ENCODE data around the gene DNM2.
"Not testable (repeated sequence)": the region's sequence is repeated elsewhere in the genome, so short reads cannot be mapped to it uniquely, and the experiment has no call there.

The DNM2 gene

GRCh38 chr19:10717356-10718204 lies at the start of gene DNM2:
TSS of gene DNM2 (plus strand) at chr19:10718079. CDS start at chr19:10718243, 164 bp downstream.
- DNase-seq, result peak; percentile 98

- DNase-seq, result no peak
Measured at GRCh38 chr19:10669246-10669645, 48.6 kb upstream of the DNM2 start.

- no peak for DNase-seq
Measured at GRCh38 chr19:10670182-10670581, 47.7 kb upstream of the DNM2 start.

GRCh38 chr19:10670876-10671804 lies 46.7 kb upstream of the DNM2 start:
- no peak for DNase-seq

DNA sequence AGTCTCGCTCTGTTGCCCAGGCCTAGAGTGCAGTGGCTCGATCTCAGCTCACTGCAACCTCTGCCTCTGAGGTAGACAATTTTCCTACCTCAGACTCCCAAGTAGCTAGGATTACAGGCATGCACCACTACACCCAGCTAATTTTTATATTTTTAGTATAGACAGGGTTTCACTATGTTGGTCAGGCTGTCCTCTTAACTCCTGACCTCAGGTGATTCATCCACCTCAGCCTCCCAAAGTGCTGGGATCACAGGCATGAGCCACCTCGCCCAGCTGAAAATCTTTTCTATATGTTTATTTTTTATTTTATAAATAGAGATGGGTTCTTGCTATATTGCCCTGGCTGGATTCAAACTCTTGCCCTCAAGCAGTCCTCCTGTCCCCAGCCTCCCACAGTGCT lies 46.0 kb upstream of the DNM2 start:
- DNase-seq, result not testable (repeated sequence)

GRCh38 chr19:10675214-10675613 lies 42.7 kb upstream of the DNM2 start:
- DNase-seq, result not testable (repeated sequence)

- no peak for DNase-seq
Measured at GRCh38 chr19:10677751-10678150, 40.1 kb upstream of the DNM2 start.

- no peak for DNase-seq
Measured at GRCh38 chr19:10678813-10679212, 39.1 kb upstream of the DNM2 start.

DNA sequence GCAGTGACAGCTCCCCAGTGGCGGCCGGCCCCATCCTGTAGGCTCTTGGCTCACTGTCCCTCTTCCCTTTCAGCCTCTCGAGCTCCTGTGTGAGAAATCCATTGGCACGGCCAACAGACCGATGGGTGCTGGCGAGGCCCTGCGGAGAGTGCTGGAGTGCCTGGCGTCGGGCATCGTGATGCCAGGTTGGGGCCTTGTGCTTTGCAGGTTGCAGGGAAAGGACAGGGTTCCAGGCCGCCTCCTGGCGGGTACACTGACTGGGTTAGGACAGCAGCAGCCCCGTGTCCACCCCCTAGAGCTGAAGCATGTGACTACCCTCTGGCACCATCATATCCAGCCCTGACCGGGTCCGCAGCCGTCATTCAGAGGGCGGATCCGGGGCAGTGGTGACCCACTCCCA lies 38.1 kb upstream of the DNM2 start:
- no peak for DNase-seq

DNA sequence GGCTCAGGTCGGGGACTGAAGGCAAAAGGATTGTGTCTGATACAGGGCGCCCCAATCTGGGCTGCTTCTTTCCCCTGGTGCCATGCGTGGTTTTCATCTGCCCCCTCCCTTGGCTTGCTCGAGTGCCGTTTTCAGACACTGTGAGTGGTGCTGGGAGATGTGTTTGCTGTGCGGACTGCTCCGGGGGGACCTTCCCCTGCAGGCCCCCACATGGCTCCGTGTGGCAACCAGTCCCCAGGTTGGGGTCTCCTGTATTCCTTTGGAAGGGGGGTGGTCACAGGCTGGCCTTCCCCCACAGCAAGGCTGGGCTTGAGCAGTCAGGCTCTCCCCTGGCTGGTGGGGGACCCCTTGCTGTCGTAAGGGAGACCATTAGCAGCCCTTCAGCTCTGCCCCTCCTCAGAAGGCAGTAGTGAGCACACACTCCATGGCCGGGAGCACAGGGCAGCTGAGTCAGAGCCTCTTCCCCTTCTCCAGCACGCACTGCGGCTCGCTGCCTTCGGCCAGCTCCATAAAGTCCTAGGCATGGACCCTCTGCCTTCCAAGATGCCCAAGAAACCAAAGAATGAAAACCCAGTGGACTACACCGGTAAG lies 37.2 kb upstream of the DNM2 start:
- no peak for DNase-seq

GRCh38 chr19:10681658-10682057 lies 36.2 kb upstream of the DNM2 start:
- no peak for DNase-seq

DNA sequence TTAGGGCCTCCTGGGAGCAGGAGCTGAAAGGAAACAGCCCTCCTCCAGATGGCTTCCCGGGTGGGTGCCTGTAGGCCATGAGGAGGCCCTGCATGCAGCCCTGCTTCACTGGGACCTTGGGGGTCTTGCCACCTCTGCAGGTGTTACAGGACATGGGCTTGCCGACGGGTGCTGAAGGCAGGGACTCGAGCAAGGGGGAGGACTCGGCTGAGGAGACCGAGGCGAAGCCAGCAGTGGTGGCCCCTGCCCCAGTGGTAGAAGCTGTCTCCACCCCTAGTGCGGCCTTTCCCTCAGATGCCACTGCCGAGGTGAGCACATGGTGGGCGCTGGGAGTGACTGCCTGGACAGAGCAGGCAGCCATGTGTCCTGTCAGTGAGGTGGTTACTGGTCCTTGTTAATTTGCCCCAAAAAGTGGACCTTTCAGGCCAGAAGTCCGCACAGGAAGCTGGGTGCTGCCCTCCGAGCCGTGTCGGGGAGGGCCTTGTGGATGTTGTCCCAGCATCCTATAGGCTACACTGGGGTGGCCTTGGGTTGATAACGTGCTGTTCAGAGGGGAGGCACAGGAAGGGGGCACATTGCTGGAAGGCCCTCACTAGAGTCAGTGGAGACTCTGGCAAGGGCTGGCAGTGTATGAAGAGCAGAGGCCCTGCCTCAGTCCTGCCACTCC lies 35.3 kb upstream of the DNM2 start:
- no peak for DNase-seq

DNA sequence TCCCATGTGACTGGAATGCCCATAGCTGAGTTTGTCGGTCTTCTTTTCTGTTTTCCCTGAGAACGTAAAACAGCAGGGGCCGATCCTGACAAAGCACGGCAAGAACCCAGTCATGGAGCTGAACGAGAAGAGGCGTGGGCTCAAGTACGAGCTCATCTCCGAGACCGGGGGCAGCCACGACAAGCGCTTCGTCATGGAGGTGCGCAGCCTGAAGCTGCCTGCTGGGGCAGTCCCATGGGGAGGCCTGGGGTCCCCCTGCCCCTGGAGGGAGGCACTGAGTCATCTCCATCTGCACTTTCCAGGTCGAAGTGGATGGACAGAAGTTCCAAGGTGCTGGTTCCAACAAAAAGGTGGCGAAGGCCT lies 34.8 kb upstream of the DNM2 start:
- DNase-seq, result no peak

GRCh38 chr19:10683582-10683981 lies 34.3 kb upstream of the DNM2 start:
- no peak for DNase-seq

- DNase-seq, result no peak
Measured at GRCh38 chr19:10685210-10685609, 32.7 kb upstream of the DNM2 start.

GRCh38 chr19:10686193-10686592 lies 31.7 kb upstream of the DNM2 start:
- no peak for DNase-seq

GRCh38 chr19:10686661-10687517 lies 31.0 kb upstream of the DNM2 start:
- DNase-seq, result no peak

DNA sequence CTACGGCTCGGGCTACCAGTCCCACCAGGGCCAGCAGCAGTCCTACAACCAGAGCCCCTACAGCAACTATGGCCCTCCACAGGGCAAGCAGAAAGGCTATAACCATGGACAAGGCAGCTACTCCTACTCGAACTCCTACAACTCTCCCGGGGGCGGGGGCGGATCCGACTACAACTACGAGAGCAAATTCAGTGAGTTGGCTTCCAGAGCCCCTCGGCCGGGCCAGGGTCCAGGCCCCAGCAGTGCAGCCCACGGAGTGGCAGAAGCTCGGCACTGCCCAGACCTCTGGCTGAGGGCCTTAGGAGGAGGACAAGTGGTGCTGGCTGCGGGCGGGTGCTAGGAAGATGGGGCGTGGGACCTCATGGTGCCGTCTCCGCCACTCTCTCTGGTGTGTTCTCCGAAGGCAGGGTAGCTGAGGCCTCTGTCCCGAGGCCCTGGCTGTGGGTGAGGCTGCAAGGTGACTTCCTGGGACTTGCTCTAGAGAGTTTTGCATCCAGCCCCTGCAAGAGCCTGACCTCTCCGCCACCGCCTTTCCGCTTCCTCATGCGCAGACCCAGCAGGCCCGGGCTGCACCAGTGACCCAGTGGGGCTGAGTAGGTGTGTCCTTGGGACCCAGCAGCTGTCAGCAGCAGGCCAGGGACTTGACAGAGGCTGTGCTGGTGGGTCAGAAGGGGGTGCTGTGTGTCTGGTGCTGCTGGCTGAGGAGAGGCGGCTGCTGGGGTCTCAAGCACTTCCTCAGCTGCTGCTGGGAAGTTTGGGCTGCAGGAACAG lies 30.2 kb upstream of the DNM2 start:
- no peak for DNase-seq

DNA sequence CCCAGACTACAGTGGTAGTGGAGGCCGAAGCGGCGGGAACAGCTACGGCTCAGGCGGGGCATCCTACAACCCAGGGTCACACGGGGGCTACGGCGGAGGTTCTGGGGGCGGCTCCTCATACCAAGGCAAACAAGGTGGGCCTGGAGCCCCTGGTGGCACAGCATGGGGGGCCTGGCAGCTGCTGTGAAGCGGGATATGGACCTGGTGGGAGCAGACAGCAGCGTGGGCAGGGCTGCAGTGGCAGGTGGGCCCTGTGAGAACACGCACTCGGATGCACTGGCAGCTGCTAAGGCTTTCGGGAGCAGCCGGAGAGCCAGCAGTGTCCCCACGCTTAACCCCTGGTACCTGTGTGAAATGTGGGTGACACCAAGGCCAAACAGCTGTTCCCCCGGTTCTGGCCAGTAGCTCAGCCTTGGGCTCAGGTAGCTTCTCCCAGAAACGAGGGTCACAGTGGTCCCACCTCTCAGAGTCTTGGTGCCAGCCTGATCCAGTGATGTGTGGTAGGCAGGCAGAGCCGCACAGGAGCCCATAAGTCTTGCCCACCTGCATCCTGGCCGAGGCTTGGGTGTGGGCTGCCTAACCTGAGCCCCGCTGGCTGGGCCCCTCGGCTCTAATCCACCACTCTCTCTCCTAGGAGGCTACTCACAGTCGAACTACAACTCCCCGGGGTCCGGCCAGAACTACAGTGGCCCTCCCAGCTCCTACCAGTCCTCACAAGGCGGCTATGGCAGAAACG lies 29.2 kb upstream of the DNM2 start:
- DNase-seq, result no peak

GRCh38 chr19:10690341-10690781 lies 27.5 kb upstream of the DNM2 start:
- no peak for DNase-seq

All from stimulated activated CD4-positive, alpha-beta T cell treated with anti-CD3 and anti-CD28 coated beads, Interleukin-1b, Interleukin-23, amount 100 ng/mL, for 48 hours (primary cell).